GM21390 (cell line): ENCODE measurements around the gene KRT20.
"Not testable (repeated sequence)": the region's sequence is repeated elsewhere in the genome, so short reads cannot be mapped to it uniquely, and the experiment has no call there.

Experiments
- ATAC-seq: cut with Tn5 transposase; IDR thresholded peaks from one replicate; pipeline ENCODE4 v1.9.1; 2021; ENCODE audit not compliant: unreplicated experiment

The KRT20 gene

GRCh38 chr17:40884708-40885512 lies at the start of gene KRT20:
Gene KRT20 (minus strand): TSS chr17:40885242. CDS start chr17:40885185, 57 bp downstream.
- no peak for ATAC-seq

GRCh38 chr17:40932608-40933007 lies 47.6 kb upstream of the KRT20 start:
- ATAC-seq, result no peak

GRCh38 chr17:40931311-40931710 lies 46.3 kb upstream of the KRT20 start:
- ATAC-seq, result no peak

GRCh38 chr17:40926341-40926740 lies 41.3 kb upstream of the KRT20 start:
- ATAC-seq, result no peak

- no peak for ATAC-seq
These were observed 37.2 kb upstream of the KRT20 start for GRCh38 chr17:40922239-40922638.

GRCh38 chr17:40921026-40921425 lies 36.0 kb upstream of the KRT20 start:
- ATAC-seq, result no peak

GRCh38 chr17:40917116-40917515 lies 32.1 kb upstream of the KRT20 start:
- not testable (repeated sequence) for ATAC-seq

GRCh38 chr17:40916366-40916765 lies 31.3 kb upstream of the KRT20 start:
- ATAC-seq, result no peak

GRCh38 chr17:40915721-40916256 lies 30.7 kb upstream of the KRT20 start:
- ATAC-seq, result no peak

GRCh38 chr17:40915199-40915661 lies 30.2 kb upstream of the KRT20 start:
- ATAC-seq, result no peak

GRCh38 chr17:40914075-40914855 lies 29.2 kb upstream of the KRT20 start:
- no peak for ATAC-seq

- ATAC-seq, result no peak
These were observed 27.6 kb upstream of the KRT20 start for GRCh38 chr17:40912486-40913210.

- ATAC-seq, result no peak
These were observed 25.4 kb upstream of the KRT20 start for GRCh38 chr17:40910441-40910841.

- no peak for ATAC-seq
These were observed 24.7 kb upstream of the KRT20 start for GRCh38 chr17:40909755-40910154.

GRCh38 chr17:40909351-40909750 lies 24.3 kb upstream of the KRT20 start:
- ATAC-seq, result no peak

GRCh38 chr17:40906613-40907012 lies 21.6 kb upstream of the KRT20 start:
- ATAC-seq, result no peak

- no peak for ATAC-seq
These were observed 20.3 kb upstream of the KRT20 start for GRCh38 chr17:40905370-40905769.

- ATAC-seq, result no peak
These were observed 18.2 kb upstream of the KRT20 start for GRCh38 chr17:40903129-40903847.

GRCh38 chr17:40902498-40902897 lies 17.5 kb upstream of the KRT20 start:
- ATAC-seq, result no peak

- no peak for ATAC-seq
These were observed 17.0 kb upstream of the KRT20 start for GRCh38 chr17:40901981-40902474.
